Left forelimb (tissue), 1 donor: ENCODE data around the gene PLA1A.
A peak's percentile ranks its signal among the peaks of the same experiment; 100 is the strongest.
"Not testable (repeated sequence)": the region's sequence is repeated elsewhere in the genome, so short reads cannot be mapped to it uniquely, and the experiment has no call there.

ENCODE experiments used
- DNase-seq: peaks from one replicate; pipeline ENCODE4 v3.0.0-alpha.2; 2018; ENCODE audit warnings: low spot score

Gene PLA1A

GRCh38 chr3:119662604-119663373 lies 65.1 kb downstream of the PLA1A start:
- DNase-seq = no peak

- DNase-seq = no peak
These were observed 66.2 kb downstream of the PLA1A start for GRCh38 chr3:119663885-119664284.

- no peak for DNase-seq
These were observed 66.7 kb downstream of the PLA1A start for GRCh38 chr3:119664370-119664769.

- no peak for DNase-seq
These were observed 67.2 kb downstream of the PLA1A start for GRCh38 chr3:119664850-119665379.

- DNase-seq = no peak
These were observed 68.4 kb downstream of the PLA1A start for GRCh38 chr3:119665954-119666559.

- no peak for DNase-seq
These were observed 72.4 kb downstream of the PLA1A start for GRCh38 chr3:119669906-119670570.

GRCh38 chr3:119672776-119673175 lies 75.1 kb downstream of the PLA1A start:
- DNase-seq = no peak

- no peak for DNase-seq
These were observed 76.2 kb downstream of the PLA1A start for GRCh38 chr3:119673875-119674274.

- DNase-seq = no peak
These were observed 77.6 kb downstream of the PLA1A start for GRCh38 chr3:119675188-119675874.

GRCh38 chr3:119676020-119676419 lies 78.3 kb downstream of the PLA1A start:
- DNase-seq = no peak

GRCh38 chr3:119676771-119677640 lies 79.3 kb downstream of the PLA1A start, which contains the start of gene COX17:
Gene COX17 (minus strand): TSS chr3:119677406. CDS start chr3:119677310, 96 bp downstream.
- DNase-seq = peak; percentile 90

GRCh38 chr3:119677641-119677934 lies 79.9 kb downstream of the PLA1A start:
- DNase-seq = no peak

- DNase-seq = not testable (repeated sequence)
These were observed 80.5 kb downstream of the PLA1A start for GRCh38 chr3:119678209-119678608.
